SJSA1 (cell line): ENCODE data around the gene XCR1. TPM values are rescaled to one million over a fixed set of nuclear protein-coding genes. Genes with fewer than 3 reads are reported as not detected.
"Not testable (repeated sequence)": the region's sequence is repeated elsewhere in the genome, so short reads cannot be mapped to it uniquely, and the experiment has no call there.

Experiments
- DNase-seq, 2 experiments: peaks; one replicate each; pipeline ENCODE4 v3.0.0-alpha.2; 2015 to 2020; ENCODE audit warnings: low spot score in 2 of 2, low read depth in 1 of 2
- H3K27ac ChIP-seq: fragments of 250-450 bp; sonication (Bioruptor Pico); 2 replicates; pipeline ENCODE4 v1.5.1; 2020; ENCODE audit warnings: mild to moderate bottlenecking, moderate library complexity
- H3K27me3 ChIP-seq: fragments of 250-450 bp; sonication (Bioruptor Pico); replicated peaks from 2 replicates; pipeline ENCODE4 v1.5.1; 2020; ENCODE audit warnings: mild to moderate bottlenecking, moderate library complexity
- H3K36me3 ChIP-seq: fragments of 250-450 bp; sonication (Bioruptor Pico); 2 replicates; pipeline ENCODE4 v1.5.1; 2020; ENCODE audit warnings: mild to moderate bottlenecking
- H3K4me1 ChIP-seq: fragments of 250-450 bp; sonication (Bioruptor Pico); replicated peaks from 2 replicates; pipeline ENCODE4 v1.6.1; 2021; ENCODE audit warnings: mild to moderate bottlenecking
- H3K4me3 ChIP-seq: fragments of 250-450 bp; sonication (Bioruptor Pico); 2 replicates; pipeline ENCODE4 v1.5.1; 2020; ENCODE audit warnings: mild to moderate bottlenecking
- H3K9me3 ChIP-seq: fragments of 250-450 bp; sonication (Bioruptor Pico); replicated peaks from 2 replicates; pipeline ENCODE4 v1.5.1; 2020; ENCODE audit warnings: mild to moderate bottlenecking
- total RNA-seq: library from RNA; depleted of rRNA; stranded (reverse); fragments of >200 nt; shearing (Covaris generic); gene quantifications from 2 replicates; pipeline ENCODE4 v1.2.3, GENCODE V29; 2014

XCR1 gene
- total RNA-seq, 1 experiment from 2014 or later: not detected

DNA sequence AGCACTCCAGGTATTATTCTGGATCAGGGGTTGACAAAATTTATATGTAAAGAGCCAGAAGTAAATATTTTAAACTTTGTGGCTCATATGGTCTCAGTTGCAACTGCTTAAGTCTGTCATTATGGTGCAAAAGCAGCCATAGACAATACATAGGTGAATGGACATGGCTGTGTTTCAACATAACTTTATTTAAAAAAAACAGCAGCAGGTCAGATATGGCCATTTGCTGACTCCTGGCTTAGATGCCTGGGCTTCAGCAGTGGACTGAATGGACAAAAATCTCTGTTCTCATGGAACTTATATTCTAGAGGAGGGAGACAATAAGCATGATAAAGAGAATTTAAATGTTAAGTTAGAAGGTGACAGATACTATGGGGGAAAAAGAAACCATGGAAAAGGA, 20.0 kb downstream of the XCR1 start:
- no peaks in the 10 kb centered on the region for H3K9me3 ChIP-seq
- DNase-seq: no peak
- H3K27me3 ChIP-seq: no peaks in the 10 kb centered on the region
- no peaks in the 10 kb centered on the region for H3K36me3 ChIP-seq
- H3K4me1 ChIP-seq: no peaks in the 10 kb centered on the region
- H3K4me3 ChIP-seq: no peak overlapping the region
- H3K27ac ChIP-seq: no peak overlapping the region

DNA sequence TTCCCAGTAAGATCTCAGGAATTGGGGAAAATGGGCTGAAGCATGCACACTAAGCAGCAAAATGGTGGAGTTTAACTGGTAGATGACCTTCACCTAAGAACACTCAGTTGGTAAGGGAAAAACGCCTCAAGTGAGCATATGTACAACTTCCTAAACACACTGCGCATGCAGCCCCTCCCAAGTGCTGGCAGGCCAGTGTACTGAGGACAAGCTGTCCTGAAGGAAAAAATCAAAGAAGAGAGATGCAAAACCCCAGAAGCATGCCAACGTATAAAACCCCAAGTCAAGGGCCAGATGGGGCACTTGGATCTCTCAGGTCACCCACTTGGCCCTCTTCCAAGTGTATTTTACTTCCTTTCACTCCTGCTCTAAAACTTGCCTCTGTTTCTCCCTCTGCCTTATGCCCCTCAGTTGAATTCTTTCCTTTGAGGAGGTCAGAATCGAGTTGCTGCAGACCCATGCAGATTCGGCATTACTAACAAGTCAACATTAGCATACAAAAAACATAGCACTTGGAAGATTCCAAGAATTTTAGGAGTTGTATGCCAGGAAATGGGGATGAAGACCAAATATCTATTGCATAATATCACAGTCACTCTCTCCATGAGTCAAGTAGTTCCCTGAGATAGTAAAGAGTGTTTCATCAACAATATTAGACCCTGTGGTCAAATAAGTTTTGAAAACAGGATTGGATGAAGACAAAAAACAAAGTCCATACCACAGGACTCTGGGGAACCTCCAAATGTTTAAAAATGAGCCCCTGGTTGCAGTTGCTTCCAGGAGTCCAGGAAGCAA, 20.8 kb downstream of the XCR1 start:
- Histone ChIP-seq H3K9me3 (no peaks in the 10 kb centered on the region), H3K27me3 (no peaks in the 10 kb centered on the region), H3K4me3 (no peak overlapping the region), H3K27ac (no peak overlapping the region), H3K4me1 (no peaks in the 10 kb centered on the region), H3K36me3 (no peaks in the 10 kb centered on the region)
- no peak for DNase-seq

DNA sequence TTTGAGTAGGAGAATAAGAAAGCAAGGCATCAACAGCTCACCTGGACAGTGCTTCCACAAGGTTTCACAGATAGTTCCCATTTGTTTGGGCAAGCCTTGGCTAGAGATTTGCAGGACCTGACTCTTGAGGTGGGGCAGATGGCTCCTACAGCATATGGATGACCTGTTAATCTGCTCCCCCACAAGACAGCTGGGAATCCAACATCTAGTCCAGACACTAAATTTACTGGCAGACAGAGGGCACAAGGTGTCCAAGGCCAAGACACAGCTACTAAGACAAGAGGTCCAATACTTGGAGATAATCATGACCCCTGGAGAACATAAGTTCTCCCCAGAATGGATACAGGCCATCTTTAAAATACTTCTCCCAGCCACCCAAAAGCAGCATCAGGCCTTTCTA, 23.6 kb downstream of the XCR1 start:
- H3K9me3 ChIP-seq, H3K36me3 ChIP-seq, H3K4me3 ChIP-seq, H3K4me1 ChIP-seq, DNase-seq, H3K27me3 ChIP-seq, H3K27ac ChIP-seq: not testable (repeated sequence)

DNA sequence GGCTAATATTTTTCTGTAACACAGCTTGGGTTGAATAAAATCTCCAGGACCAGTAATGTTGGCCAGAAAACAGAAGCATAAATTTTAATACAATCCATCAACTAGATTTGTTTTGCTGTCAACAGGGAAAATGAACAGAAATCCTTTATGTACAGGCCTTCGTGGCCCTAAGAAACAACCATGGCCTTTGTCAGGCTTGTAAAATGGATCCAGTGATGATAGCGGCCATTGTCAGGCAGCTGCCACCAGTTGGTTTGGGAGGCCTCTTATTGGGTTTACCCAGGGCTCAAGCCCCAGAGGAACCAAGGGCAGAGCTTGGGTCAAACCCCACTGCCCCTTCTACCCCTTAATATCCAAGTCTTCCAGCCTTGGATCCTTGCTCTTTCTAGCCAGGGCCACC, 26.1 kb downstream of the XCR1 start:
- Histone ChIP-seq H3K27me3 (no peaks in the 10 kb centered on the region), H3K4me3 (no peak overlapping the region), H3K9me3 (no peaks in the 10 kb centered on the region), H3K27ac (no peak overlapping the region), H3K36me3 (no peaks in the 10 kb centered on the region), H3K4me1 (peaks cover 2% of the 10 kb centered on the region)
- no peak for DNase-seq

DNA sequence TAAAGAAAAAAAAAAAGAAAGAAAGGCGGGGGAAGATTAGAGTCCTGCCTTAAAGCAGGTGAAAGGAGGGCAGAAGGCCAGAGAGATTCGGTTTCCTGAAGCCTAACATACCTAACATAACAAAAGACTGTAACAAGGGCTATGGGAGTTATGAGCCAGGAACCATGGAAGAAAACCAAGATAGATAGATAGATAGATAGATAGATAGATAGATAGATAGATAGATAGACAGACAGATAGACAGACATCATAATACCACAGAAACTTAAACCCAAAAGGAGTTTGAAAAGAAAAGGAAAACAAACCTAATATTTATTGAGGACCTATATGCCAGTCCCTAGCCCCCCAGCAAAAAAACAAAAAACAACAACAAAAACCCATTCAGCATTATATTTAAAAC, 29.3 kb downstream of the XCR1 start:
- DNase-seq: no peak
- Histone ChIP-seq H3K4me3 (no peak overlapping the region), H3K27me3 (no peaks in the 10 kb centered on the region), H3K9me3 (no peaks in the 10 kb centered on the region), H3K27ac (no peak overlapping the region), H3K4me1 (peaks cover 22% of the 10 kb centered on the region), H3K36me3 (peaks cover 6% of the 10 kb centered on the region; the same call in 1 of the 2 replicates)

DNA sequence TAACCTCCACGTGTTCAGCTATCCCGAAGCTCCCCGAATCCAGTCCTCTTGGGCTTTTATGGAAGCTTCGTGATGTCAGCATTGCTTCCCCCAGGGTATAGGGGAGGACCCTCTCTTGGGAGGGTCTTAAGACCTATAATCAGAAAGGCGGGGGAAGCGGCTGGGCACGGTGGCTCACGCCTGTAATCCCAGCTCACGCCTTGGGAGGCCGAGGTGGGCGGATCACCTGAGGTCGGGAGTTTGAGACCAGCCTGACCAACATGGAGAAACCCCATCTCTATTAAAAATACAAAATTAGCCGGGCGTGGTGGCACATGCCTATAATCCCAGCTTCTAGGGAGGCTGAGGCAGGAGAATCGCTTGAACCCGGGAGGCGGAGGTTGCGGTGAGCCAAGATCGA, 29.8 kb downstream of the XCR1 start:
- H3K9me3 ChIP-seq, H3K4me3 ChIP-seq, H3K27ac ChIP-seq, DNase-seq, H3K36me3 ChIP-seq, H3K27me3 ChIP-seq: not testable (repeated sequence)
- peaks cover 24% of the 10 kb centered on the region for H3K4me1 ChIP-seq

DNA sequence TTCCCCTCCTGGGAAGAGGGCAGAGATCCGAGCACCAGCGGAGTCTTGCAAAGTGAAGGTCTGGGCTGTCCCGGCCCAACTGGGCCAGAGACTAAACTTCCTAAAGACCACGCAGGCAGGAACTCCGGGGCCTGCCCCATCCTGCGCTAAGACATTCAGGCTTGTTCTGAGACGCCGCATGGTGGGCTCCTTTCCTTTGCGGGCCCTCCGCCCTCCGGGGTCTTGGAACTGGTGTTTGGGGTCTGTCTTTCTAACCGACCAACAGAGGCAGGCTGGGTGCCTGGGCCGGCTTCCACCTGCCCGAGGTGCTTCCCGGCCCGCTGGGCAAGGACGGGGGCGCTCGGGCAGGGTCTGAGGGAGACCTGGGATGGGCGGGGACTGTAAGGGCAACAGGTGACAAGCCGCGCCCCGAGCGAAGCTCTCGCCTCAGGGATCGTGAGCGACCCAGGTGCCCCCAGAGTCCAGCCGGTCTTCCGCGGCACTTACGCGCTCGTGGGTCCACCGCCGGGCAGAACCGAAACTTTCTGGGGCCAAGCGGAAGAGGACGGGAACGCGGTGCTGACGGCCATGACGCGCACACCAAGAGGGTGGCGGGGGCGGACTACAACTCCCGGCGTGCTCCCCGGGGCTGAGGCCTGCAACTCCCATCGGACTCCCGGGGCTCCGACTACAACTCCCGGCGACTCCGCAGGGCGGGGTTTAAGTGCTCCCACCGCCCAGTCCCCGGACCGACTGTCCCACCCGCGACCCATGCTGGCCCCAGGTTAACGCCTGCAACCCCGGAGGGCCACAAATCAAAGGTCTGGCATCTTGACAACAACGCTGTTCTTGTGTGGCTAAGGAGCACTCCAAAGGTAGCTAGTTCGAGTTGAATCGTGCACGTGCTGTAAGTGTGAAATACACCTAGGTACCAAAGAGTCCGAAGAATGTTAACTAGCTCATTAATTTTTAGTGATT, 31.8 kb downstream of the XCR1 start, which contains the start of gene FYCO1:
Gene FYCO1, minus strand, starts transcription at position 589 of the 957 bp plus-strand sequence. CDS start 10,914 bp downstream, outside the sequence.
- peaks cover 31% of the 10 kb centered on the region for H3K4me1 ChIP-seq
- H3K27ac ChIP-seq: peak within 1 kb of the TSS; percentile 52
- peak; percentile 65 to 88 for DNase-seq
- H3K4me3 ChIP-seq: peak within 1 kb of the TSS; percentile 78
- peaks cover 6% of the 10 kb centered on the region; the same call in 1 of the 2 replicates for H3K36me3 ChIP-seq
- no peaks in the 10 kb centered on the region for H3K27me3 ChIP-seq
- H3K9me3 ChIP-seq: no peaks in the 10 kb centered on the region

DNA sequence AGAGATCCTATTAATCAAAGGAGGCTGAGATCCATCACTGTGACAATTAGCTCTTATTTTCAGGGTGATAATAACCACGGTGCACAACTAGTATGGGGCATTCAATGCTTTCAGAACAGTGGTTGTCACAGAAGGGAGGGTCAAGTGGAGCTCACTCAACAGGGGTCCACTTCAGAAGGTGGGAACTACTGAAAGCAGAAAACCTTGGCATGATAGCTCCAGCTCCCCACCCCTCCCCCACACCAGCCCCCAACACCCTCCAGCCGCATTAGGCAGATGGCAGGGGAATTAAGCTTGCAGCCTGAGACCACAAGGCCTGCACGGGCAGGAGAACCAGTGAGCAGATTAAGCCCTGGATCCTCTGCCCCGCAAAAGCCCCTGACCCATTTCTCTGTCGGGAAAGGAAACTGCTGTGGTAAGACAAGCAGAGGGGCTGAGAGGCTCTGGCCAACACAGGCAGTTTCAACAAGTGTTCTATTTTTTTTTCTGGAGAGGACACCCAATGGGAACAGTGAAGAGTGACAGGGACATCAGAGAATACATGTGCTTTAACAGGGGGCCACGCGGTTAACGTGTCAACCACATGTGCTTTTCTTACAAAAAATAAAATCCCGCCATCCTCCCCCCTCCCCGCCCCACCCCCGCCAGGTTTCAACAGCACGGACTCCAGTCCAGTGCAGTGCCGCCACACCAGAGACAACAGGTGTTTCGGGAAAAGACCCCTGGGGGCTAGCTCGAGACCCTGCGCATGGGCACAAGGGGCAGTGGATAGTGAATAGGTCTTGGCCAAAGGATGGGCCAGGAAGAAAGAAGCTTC, 32.7 kb downstream of the XCR1 start:
- Histone ChIP-seq H3K4me1 (peaks cover 31% of the 10 kb centered on the region), H3K36me3 (peaks cover 6% of the 10 kb centered on the region; the same call in 1 of the 2 replicates), H3K9me3 (no peaks in the 10 kb centered on the region), H3K27ac (no peak overlapping the region), H3K27me3 (no peaks in the 10 kb centered on the region), H3K4me3 (peak overlapping the region; percentile 78)
- no peak for DNase-seq

DNA sequence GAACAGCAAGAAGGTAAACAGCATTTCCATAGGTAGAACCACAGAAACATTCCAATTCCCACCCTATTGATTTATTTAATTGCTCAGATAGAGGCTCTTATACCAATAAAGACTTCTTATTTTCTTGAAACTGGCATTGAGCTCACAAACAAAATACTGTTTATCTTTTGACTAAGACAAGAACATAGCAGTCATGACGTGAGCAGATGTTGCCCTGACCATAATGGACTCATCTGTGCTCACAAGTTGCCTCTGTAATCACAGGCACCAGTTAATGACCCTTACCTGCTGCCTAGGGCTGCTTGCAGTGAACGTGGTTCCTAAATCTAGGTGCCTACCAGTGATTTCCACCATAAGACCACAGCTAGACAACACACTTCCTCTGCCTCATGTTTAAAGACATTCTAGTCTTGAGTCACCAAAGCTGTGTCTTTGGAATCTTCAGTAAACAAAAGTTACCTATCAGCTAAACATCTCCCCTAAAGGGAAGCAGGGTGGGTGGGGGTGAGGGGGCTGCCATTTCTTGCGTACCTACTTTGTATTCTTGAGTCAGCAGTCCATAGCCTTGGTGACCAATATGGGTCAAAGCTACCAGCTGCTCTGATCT, 33.8 kb downstream of the XCR1 start:
- DNase-seq: no peak
- Histone ChIP-seq H3K4me3 (no peak overlapping the region), H3K27me3 (no peaks in the 10 kb centered on the region), H3K9me3 (no peaks in the 10 kb centered on the region), H3K27ac (no peak overlapping the region), H3K36me3 (peaks cover 6% of the 10 kb centered on the region; the same call in 1 of the 2 replicates), H3K4me1 (peaks cover 42% of the 10 kb centered on the region)

DNA sequence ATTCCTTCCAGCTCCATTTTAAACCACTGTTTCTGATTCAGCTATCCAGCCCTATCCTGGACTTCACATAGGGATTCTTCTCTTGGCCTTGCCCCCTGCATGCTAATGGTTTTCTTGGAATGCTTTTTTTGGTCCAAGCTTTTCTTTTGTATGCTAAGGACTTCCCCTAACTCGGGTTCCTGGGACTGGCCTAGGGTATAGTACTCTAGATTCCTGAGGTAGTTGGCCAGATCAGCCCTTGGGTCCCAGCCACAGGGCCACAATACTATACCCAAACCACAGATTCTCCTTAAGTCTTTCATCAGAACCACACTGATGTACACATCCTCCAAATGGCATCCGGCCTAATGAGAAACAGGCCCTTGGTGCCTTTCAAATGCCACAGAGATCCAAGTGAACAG, 34.5 kb downstream of the XCR1 start:
- DNase-seq: peak; percentile 74 to 77
- Histone ChIP-seq H3K4me1 (peaks cover 49% of the 10 kb centered on the region), H3K27ac (no peak overlapping the region)

DNA sequence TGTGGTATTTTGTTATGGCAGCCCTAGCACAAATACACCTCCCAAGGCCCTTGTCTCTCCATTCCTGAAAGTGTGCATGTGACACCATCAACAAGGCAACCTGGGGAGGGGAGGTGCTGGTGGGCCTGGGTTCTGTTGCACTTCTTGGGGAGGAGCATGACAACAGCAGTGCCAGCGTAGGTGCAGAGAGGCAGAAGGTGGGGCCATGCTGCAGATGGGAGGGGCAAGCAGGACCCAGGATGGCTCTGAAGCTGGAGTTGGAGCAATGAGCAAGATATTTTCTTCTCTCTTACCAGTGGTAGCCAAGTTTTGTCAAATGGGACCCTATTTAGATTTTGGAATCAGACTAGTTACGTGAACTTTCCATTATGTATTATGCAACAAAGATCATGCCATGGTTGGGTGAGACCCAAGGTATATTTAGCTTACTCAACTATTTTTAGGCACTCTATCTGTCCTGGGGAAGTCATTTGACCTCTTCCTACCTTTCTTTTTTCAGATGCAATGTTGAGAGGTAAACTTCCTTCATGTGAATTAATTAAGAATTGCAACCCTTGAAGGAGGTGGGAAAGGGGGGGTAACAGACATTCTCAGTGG, 35.1 kb downstream of the XCR1 start:
- Histone ChIP-seq H3K4me3 (no peak overlapping the region), H3K9me3 (no peaks in the 10 kb centered on the region), H3K4me1 (peaks cover 55% of the 10 kb centered on the region), H3K27ac (no peak overlapping the region), H3K36me3 (peaks cover 6% of the 10 kb centered on the region; the same call in 1 of the 2 replicates), H3K27me3 (no peaks in the 10 kb centered on the region)
- DNase-seq: no peak

More for the DNA sequence above, 34.5 kb downstream of the XCR1 start:
- Histone ChIP-seq H3K9me3 (no peaks in the 10 kb centered on the region), H3K36me3 (peaks cover 6% of the 10 kb centered on the region; the same call in 1 of the 2 replicates), H3K4me3 (no peak overlapping the region), H3K27me3 (no peaks in the 10 kb centered on the region)

DNA sequence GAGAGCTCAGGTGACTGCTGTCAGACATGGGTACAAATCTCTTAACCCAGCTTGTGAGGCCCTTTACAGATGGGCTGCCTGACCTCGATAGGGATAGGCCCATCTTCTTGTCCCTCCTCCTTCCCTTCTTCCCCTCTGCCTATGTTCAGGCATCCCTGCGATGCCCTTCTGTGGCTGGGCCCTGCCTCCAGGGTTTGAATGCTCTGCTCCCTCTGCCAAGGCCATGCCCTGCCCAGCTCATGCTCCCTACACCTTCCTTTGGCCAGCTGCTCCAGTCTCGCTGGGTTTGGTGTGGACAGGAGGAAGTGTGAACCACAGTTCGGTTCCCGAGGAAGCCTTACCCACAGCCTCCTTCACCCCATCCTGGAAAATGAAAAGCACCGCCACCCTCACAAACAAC, 35.9 kb downstream of the XCR1 start:
- Histone ChIP-seq H3K36me3 (peaks cover 9% of the 10 kb centered on the region; the same call in 1 of the 2 replicates), H3K4me1 (peaks cover 63% of the 10 kb centered on the region), H3K9me3 (no peaks in the 10 kb centered on the region), H3K4me3 (no peak overlapping the region), H3K27me3 (no peaks in the 10 kb centered on the region), H3K27ac (no peak overlapping the region)
- DNase-seq: no peak
